Spleen (tissue), 7 donors: ENCODE data around the gene METRNL.

ENCODE experiments used
- CTCF ChIP-seq, 11 experiments: fragments of 200-600 bp in 7 of 11; fragments of 450-650 bp in 4 of 11; sonication (generic) in 4 of 11; IDR thresholded peaks in 8 of 11; conservative IDR thresholded peaks in 3 of 11; 1 replicate in 7 of 11; 2 replicates in 4 of 11; pipeline versions ENCODE4 v1.4.0 to v1.8.0; 2016 to 2021; ENCODE audit warnings: antibody characterized with exemption in 11 of 11, inconsistent platforms in 4 of 11, mild to moderate bottlenecking in 1 of 11
- POLR2A ChIP-seq, 3 donors: fragments of 450-650 bp; IDR thresholded peaks; one replicate each; pipeline ENCODE4 v1.5.1; 2017; ENCODE audit warnings: antibody characterized with exemption in 3 of 3, mild to moderate bottlenecking in 1 of 3
- POLR2AphosphoS5 ChIP-seq, 3 donors: sonication (generic); formaldehyde crosslinking; IDR thresholded peaks; one replicate each; pipeline ENCODE4 v1.5.1; 2017; ENCODE audit warnings: antibody characterized with exemption in 3 of 3
- donor health status: DM: no; HTN: no; CAD: no; lungs with moderate emphysema.
- donor health status: DM: no; HTN: no; CAD: no.
- donor health status: DM: no; HTN: no; CAD: no.

- TF ChIP-seq CTCF (IDR thresholded peaks at IDR 0.05 in 8 of 11, conservative IDR thresholded peaks at IDR 0.05 in 3 of 11) = no peak
- TF ChIP-seq POLR2A (IDR thresholded peaks at IDR 0.05) = no peak
- no peak for TF ChIP-seq POLR2AphosphoS5 (IDR thresholded peaks at IDR 0.05)
Observed at GRCh38 chr17:83136931-83137330, 57.5 kb downstream of the METRNL start.
